ENCODE measurements around the gene GRIFIN.

The GRIFIN gene

GRCh38 chr7:2438186-2438585 lies 38.0 kb downstream of the GRIFIN start:
- no peak for DNase-seq
- peaks cover 8% of the 10 kb centered on the region; the same call in 1 of the 2 replicates for H4K20me1 ChIP-seq (ENCODE audit: insufficient read depth, low read length)
- H3K4me3 ChIP-seq (ENCODE audit: low read length) = no peak overlapping the region
- H3K27ac ChIP-seq (ENCODE audit: low read length) = no peak overlapping the region
- no peaks in the 10 kb centered on the region for H3F3A ChIP-seq (ENCODE audit: insufficient read depth, low read length)
- H3K9me2 ChIP-seq (replicated peaks; ENCODE audit: insufficient read depth, low read length) = no peaks in the 10 kb centered on the region
- no peaks in the 10 kb centered on the region for H3K9me3 ChIP-seq (replicated peaks; ENCODE audit: insufficient read depth, low read length)
- no peaks in the 10 kb centered on the region for H3K27me3 ChIP-seq (replicated peaks; ENCODE audit: insufficient read depth, low read length)
- H3K79me2 ChIP-seq (ENCODE audit: low read length) = peaks cover 80% of the 10 kb centered on the region
- peaks cover 4% of the 10 kb centered on the region for H3K36me3 ChIP-seq (replicated peaks; ENCODE audit: insufficient read depth, low read length)
- TF ChIP-seq EZH2phosphoT487 (IDR thresholded peaks at IDR 0.05; ENCODE audit: low read length) (no peak), CTCF (IDR thresholded peaks at IDR 0.05; ENCODE audit: low read length) (no peak), EZH2 (optimal IDR thresholded peaks at IDR 0.05; ENCODE audit: low read depth, low read length) (no peak)
- no peaks in the 10 kb centered on the region for H3K4me1 ChIP-seq (ENCODE audit: low read length)
- H2AFZ ChIP-seq (ENCODE audit: low read length) = no peak overlapping the region
- no peak overlapping the region for H3K4me2 ChIP-seq (ENCODE audit: low read depth, low read length)
- no peak overlapping the region for H3K9ac ChIP-seq (ENCODE audit: low read length)

GRCh38 chr7:2437537-2438148 lies 38.6 kb downstream of the GRIFIN start:
- H4K20me1 ChIP-seq (ENCODE audit: insufficient read depth, low read length) = peaks cover 8% of the 10 kb centered on the region; the same call in 1 of the 2 replicates
- no peak overlapping the region for H3K4me3 ChIP-seq (ENCODE audit: low read length)
- no peaks in the 10 kb centered on the region for H3K4me1 ChIP-seq (ENCODE audit: low read length)
- peaks cover 4% of the 10 kb centered on the region for H3K36me3 ChIP-seq (replicated peaks; ENCODE audit: insufficient read depth, low read length)
- TF ChIP-seq EZH2 (optimal IDR thresholded peaks at IDR 0.05; ENCODE audit: low read depth, low read length) (no peak), EZH2phosphoT487 (IDR thresholded peaks at IDR 0.05; ENCODE audit: low read length) (no peak), CTCF (IDR thresholded peaks at IDR 0.05; ENCODE audit: low read length) (no peak)
- H3K27me3 ChIP-seq (replicated peaks; ENCODE audit: insufficient read depth, low read length) = no peaks in the 10 kb centered on the region
- H3K27ac ChIP-seq (ENCODE audit: low read length) = no peak overlapping the region
- H3K4me2 ChIP-seq (ENCODE audit: low read depth, low read length) = no peak overlapping the region
- H2AFZ ChIP-seq (ENCODE audit: low read length) = no peak overlapping the region
- peaks cover 85% of the 10 kb centered on the region for H3K79me2 ChIP-seq (ENCODE audit: low read length)
- no peaks in the 10 kb centered on the region for H3K9me3 ChIP-seq (replicated peaks; ENCODE audit: insufficient read depth, low read length)
- no peak overlapping the region for H3K9ac ChIP-seq (ENCODE audit: low read length)
- DNase-seq = no peak
- H3F3A ChIP-seq (ENCODE audit: insufficient read depth, low read length) = no peaks in the 10 kb centered on the region
- no peaks in the 10 kb centered on the region for H3K9me2 ChIP-seq (replicated peaks; ENCODE audit: insufficient read depth, low read length)

GRCh38 chr7:2437136-2437535 lies 39.1 kb downstream of the GRIFIN start:
- TF ChIP-seq EZH2phosphoT487 (IDR thresholded peaks at IDR 0.05; ENCODE audit: low read length) (no peak), CTCF (IDR thresholded peaks at IDR 0.05; ENCODE audit: low read length) (no peak), EZH2 (optimal IDR thresholded peaks at IDR 0.05; ENCODE audit: low read depth, low read length) (no peak)
- no peaks in the 10 kb centered on the region for H3F3A ChIP-seq (ENCODE audit: insufficient read depth, low read length)
- H3K27ac ChIP-seq (ENCODE audit: low read length) = no peak overlapping the region
- no peak overlapping the region for H2AFZ ChIP-seq (ENCODE audit: low read length)
- no peaks in the 10 kb centered on the region for H3K27me3 ChIP-seq (replicated peaks; ENCODE audit: insufficient read depth, low read length)
- no peak overlapping the region for H3K9ac ChIP-seq (ENCODE audit: low read length)
- no peak for DNase-seq
- H3K4me1 ChIP-seq (ENCODE audit: low read length) = no peaks in the 10 kb centered on the region
- H3K9me2 ChIP-seq (replicated peaks; ENCODE audit: insufficient read depth, low read length) = no peaks in the 10 kb centered on the region
- H3K4me3 ChIP-seq (ENCODE audit: low read length) = no peak overlapping the region
- H3K36me3 ChIP-seq (replicated peaks; ENCODE audit: insufficient read depth, low read length) = peaks cover 7% of the 10 kb centered on the region
- H4K20me1 ChIP-seq (ENCODE audit: insufficient read depth, low read length) = peaks cover 8% of the 10 kb centered on the region; the same call in 1 of the 2 replicates
- H3K79me2 ChIP-seq (ENCODE audit: low read length) = peaks cover 90% of the 10 kb centered on the region
- H3K9me3 ChIP-seq (replicated peaks; ENCODE audit: insufficient read depth, low read length) = no peaks in the 10 kb centered on the region
- H3K4me2 ChIP-seq (ENCODE audit: low read depth, low read length) = no peak overlapping the region
